K562 treated with DMSO at 1 percent for 24 hours (cell line): ENCODE results near the gene COLEC12. TPM values are rescaled to one million over a fixed set of nuclear protein-coding genes. Genes with fewer than 3 reads are reported as not detected.

Experiments used
- total RNA-seq: library from RNA; unstranded; fragments of 300-600 nt; gene quantifications from 2 replicates; pipeline ENCODE4 v1.2.3, GENCODE V29; 2022; ENCODE audit warnings: low read depth; ENCODE audit not compliant: insufficient read depth

COLEC12 gene
- total RNA-seq = not detected in 2 replicates

GRCh38 chr18:500632-501405, at the start of gene COLEC12:
COLEC12 (minus strand) TSS chr18:500701; CDS start chr18:500514, 187 bp downstream.

GRCh38 chr18:267688-268552, 232.6 kb downstream of the COLEC12 start, which contains the start of gene THOC1:
THOC1 (minus strand) TSS chr18:268047; CDS start chr18:268019, 28 bp downstream.

Other genes with a start within 250 kb of the COLEC12 start
- 20.6 and 25.3 TPM in 2 replicates for gene THOC1, start 232.7 kb downstream of the COLEC12 start, total RNA-seq
- 0.36 TPM in 1 of 2 replicates, not detected in the other for gene CETN1, start 79.7 kb upstream of the COLEC12 start, total RNA-seq
- 0.38 and 1.3 TPM in 2 replicates for gene CLUL1, start 96.3 kb upstream of the COLEC12 start, total RNA-seq
- 227 and 234 TPM in 2 replicates for gene TYMS, start 157.0 kb upstream of the COLEC12 start, total RNA-seq
- 29.1 and 32.1 TPM in 2 replicates for gene ENOSF1, start 211.9 kb upstream of the COLEC12 start, total RNA-seq